ENCODE measurements around the gene TOX3.

Gene TOX3

DNA sequence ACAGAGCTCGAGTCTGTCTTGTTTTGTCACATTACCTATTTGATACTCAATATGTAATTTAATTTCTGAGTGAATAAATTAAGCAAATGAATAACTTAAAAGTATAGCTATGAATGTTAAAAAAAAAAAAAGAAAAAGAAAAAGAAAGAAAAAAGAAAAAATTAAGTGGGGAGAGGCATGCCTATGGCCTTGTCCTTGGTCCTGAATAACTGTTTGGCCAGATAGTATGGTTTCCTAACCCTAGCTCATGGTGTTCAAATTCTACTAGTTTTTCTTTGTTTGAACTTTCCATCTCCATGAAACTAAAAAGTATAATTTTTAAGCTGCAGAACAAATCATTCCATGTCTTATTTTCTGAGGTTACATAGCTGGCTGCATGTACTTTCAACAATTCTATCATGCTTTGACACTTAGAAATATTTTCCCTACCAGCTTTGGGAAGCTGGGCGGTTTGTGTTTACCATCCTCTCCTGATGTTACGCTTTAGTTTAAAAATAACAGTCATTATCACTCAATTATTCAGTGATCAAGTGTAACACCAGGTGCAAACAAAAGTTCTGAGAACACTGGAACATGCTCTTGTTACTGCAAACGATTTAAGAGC, 31.8 kb downstream of the TOX3 start:
- Histone ChIP-seq H2BK5ac (ENCODE audit: low read depth, low read length, poor library complexity) (no peak overlapping the region), H3K79me1 (ENCODE audit: low read length) (no peaks in the 10 kb centered on the region), H3K14ac (ENCODE audit: low read length) (no peak overlapping the region), H3K9ac (ENCODE audit: low read length) (no peak overlapping the region), H3K79me2 (ENCODE audit: control insufficient read depth, insufficient read depth, low read length, poor library complexity) (no peaks in the 10 kb centered on the region), H3K36me3 (ENCODE audit: control insufficient read depth in 1 of 2, insufficient read depth in 2 of 2, low read length in 2 of 2) (no peaks in the 10 kb centered on the region), H4K12ac (ENCODE audit: low read depth, low read length) (no peak overlapping the region), H2AFZ (ENCODE audit: insufficient read depth, low read length, poor library complexity) (no peak overlapping the region), H2BK12ac (ENCODE audit: low read length) (no peak overlapping the region), H3K18ac (ENCODE audit: low read length) (no peak overlapping the region), H4K8ac (ENCODE audit: low read depth, low read length) (no peak overlapping the region), H3K4me3 (ENCODE audit: low read depth, low read length) (no peak overlapping the region), H2BK120ac (ENCODE audit: insufficient read depth, low read length, poor library complexity) (no peak overlapping the region), H3K4me1 (ENCODE audit: control insufficient read depth in 1 of 2, insufficient read depth in 2 of 2, low read length in 2 of 2) (no peaks in the 10 kb centered on the region), H3K27ac (ENCODE audit: low read depth, low read length) (no peak overlapping the region), H2AK5ac (ENCODE audit: low read length) (no peak overlapping the region), H4K91ac (ENCODE audit: low read depth, low read length) (no peak overlapping the region), H3K23ac (ENCODE audit: low read length) (no peak overlapping the region), H3K27me3 (ENCODE audit: insufficient read depth, low read length) (no peaks in the 10 kb centered on the region), H3K9me3 (ENCODE audit: insufficient read depth, low read depth, low read length) (no peaks in the 10 kb centered on the region), H3K4ac (ENCODE audit: low read depth, low read length) (no peak overlapping the region), H3K4me2 (ENCODE audit: low read length) (no peak overlapping the region)
- no CpG with 5 or more reads among the region's 4 CpGs for WGBS (ENCODE audit: extremely low coverage, insufficient coverage, insufficient read length)
- DNase-seq: no peak

DNA sequence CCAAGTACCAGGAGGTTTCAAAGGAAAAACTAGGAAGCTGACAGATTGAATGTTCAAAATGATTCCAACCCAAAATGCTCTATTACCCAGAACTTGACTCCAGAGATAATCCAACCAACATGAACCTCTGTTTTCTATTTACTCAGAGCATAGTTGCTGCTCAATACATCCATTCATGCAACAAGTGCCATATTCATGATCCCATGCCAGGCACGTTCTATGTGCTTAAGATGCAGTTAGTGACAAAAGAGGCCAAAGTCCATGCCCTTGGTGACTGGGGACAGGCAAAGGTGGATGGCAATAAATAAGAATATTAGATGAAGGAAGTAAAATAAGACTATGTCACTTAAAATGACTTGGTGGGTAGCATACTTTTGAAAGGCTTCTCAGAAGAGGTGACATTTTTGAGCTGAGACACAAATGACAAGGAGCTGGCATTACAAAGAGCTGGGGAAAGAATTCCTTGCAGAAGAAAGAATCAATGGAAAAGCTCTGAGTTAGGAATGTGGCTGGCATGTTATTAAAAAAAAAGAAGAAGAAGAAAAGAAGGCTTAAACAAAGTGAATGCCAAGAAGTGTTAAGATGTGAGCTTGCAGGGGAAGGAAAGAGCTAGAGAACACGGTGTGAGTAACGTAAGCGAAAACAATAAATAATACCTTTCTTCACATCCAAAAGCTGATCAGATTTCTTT, 34.5 kb downstream of the TOX3 start:
- no peak overlapping the region for H2BK12ac ChIP-seq (ENCODE audit: low read length)

DNA sequence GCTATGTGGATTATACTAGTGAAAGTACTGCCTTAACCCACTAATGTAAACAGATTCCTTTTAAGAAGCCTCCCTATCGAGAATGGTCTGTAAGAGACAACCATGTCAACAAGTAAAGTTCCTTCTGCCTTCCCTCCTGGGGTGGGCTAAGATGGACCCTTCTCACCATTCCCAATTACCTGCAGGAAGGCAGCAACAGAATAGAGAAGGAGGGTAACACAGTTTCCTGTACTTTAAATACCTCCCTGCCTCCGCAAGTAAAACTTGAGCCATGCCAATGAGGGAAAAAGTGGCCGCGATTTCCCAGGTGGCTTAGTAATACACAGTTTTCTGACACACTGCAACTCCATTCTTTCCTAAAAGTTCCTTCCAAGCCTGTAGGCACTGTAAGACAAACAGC, 45.2 kb downstream of the TOX3 start:
- no peak for DNase-seq
- Histone ChIP-seq H2BK5ac (ENCODE audit: low read depth, low read length, poor library complexity) (no peak overlapping the region), H3K27me3 (ENCODE audit: insufficient read depth, low read length) (no peaks in the 10 kb centered on the region), H4K12ac (ENCODE audit: low read depth, low read length) (no peak overlapping the region), H3K27ac (ENCODE audit: low read depth, low read length) (no peak overlapping the region), H2BK120ac (ENCODE audit: insufficient read depth, low read length, poor library complexity) (no peak overlapping the region), H2BK12ac (ENCODE audit: low read length) (no peak overlapping the region), H3K4me3 (ENCODE audit: low read depth, low read length) (no peak overlapping the region), H3K4me1 (ENCODE audit: control insufficient read depth in 1 of 2, insufficient read depth in 2 of 2, low read length in 2 of 2) (no peaks in the 10 kb centered on the region), H3K23ac (ENCODE audit: low read length) (no peak overlapping the region), H4K91ac (ENCODE audit: low read depth, low read length) (no peak overlapping the region), H2AFZ (ENCODE audit: insufficient read depth, low read length, poor library complexity) (no peak overlapping the region), H3K18ac (ENCODE audit: low read length) (no peak overlapping the region), H3K36me3 (ENCODE audit: control insufficient read depth in 1 of 2, insufficient read depth in 2 of 2, low read length in 2 of 2) (no peaks in the 10 kb centered on the region), H3K4me2 (ENCODE audit: low read length) (no peak overlapping the region), H4K8ac (ENCODE audit: low read depth, low read length) (no peak overlapping the region), H3K4ac (ENCODE audit: low read depth, low read length) (no peak overlapping the region), H3K79me2 (ENCODE audit: control insufficient read depth, insufficient read depth, low read length, poor library complexity) (no peaks in the 10 kb centered on the region), H3K14ac (ENCODE audit: low read length) (no peak overlapping the region), H2AK5ac (ENCODE audit: low read length) (no peak overlapping the region), H3K9me3 (ENCODE audit: insufficient read depth, low read depth, low read length) (no peaks in the 10 kb centered on the region), H3K79me1 (ENCODE audit: low read length) (no peaks in the 10 kb centered on the region), H3K9ac (ENCODE audit: low read length) (no peak overlapping the region)
- no CpG with 5 or more reads among the region's 4 CpGs for WGBS (ENCODE audit: extremely low coverage, insufficient coverage, insufficient read length)

More for the DNA sequence above, 34.5 kb downstream of the TOX3 start:
- H3K14ac ChIP-seq (ENCODE audit: low read length): no peak overlapping the region
- H3K4me2 ChIP-seq (ENCODE audit: low read length): no peak overlapping the region
- no peak overlapping the region for H2AFZ ChIP-seq (ENCODE audit: insufficient read depth, low read length, poor library complexity)
- H3K4me1 ChIP-seq (ENCODE audit: control insufficient read depth in 1 of 2, insufficient read depth in 2 of 2, low read length in 2 of 2): no peaks in the 10 kb centered on the region
- no peaks in the 10 kb centered on the region for H3K79me2 ChIP-seq (ENCODE audit: control insufficient read depth, insufficient read depth, low read length, poor library complexity)
- no peaks in the 10 kb centered on the region for H3K9me3 ChIP-seq (ENCODE audit: insufficient read depth, low read depth, low read length)
- H3K9ac ChIP-seq (ENCODE audit: low read length): no peak overlapping the region
- no peak overlapping the region for H4K91ac ChIP-seq (ENCODE audit: low read depth, low read length)
- no peak overlapping the region for H3K18ac ChIP-seq (ENCODE audit: low read length)
- H2BK120ac ChIP-seq (ENCODE audit: insufficient read depth, low read length, poor library complexity): no peak overlapping the region
- H2BK5ac ChIP-seq (ENCODE audit: low read depth, low read length, poor library complexity): no peak overlapping the region
- DNase-seq: no peak
- no peak overlapping the region for H3K4ac ChIP-seq (ENCODE audit: low read depth, low read length)
- H4K8ac ChIP-seq (ENCODE audit: low read depth, low read length): no peak overlapping the region
- WGBS (ENCODE audit: extremely low coverage, insufficient coverage, insufficient read length): no CpG with 5 or more reads among the region's 4 CpGs
- no peak overlapping the region for H4K12ac ChIP-seq (ENCODE audit: low read depth, low read length)
- no peak overlapping the region for H3K4me3 ChIP-seq (ENCODE audit: low read depth, low read length)
- H3K27me3 ChIP-seq (ENCODE audit: insufficient read depth, low read length): no peaks in the 10 kb centered on the region
- H3K23ac ChIP-seq (ENCODE audit: low read length): no peak overlapping the region
- H3K79me1 ChIP-seq (ENCODE audit: low read length): no peaks in the 10 kb centered on the region
- H2AK5ac ChIP-seq (ENCODE audit: low read length): no peak overlapping the region
- no peaks in the 10 kb centered on the region for H3K36me3 ChIP-seq (ENCODE audit: control insufficient read depth in 1 of 2, insufficient read depth in 2 of 2, low read length in 2 of 2)
- H3K27ac ChIP-seq (ENCODE audit: low read depth, low read length): no peak overlapping the region

DNA sequence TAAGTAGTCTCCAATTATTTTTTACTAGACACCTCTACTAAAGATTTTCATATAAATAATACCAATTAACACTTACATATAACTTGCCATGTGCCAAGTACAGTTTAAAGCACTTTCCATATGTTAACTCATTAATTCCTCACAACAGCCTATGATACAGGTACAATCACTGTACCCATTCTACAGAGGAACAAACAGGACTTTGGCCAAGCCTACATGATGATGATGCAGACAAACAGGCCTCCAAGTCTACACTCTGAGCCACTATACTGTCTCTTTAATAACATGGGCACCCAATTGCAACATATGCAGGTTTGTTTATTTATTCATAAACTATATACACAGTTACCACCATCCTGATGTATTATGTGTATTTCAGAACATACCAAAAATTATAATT, 46.0 kb downstream of the TOX3 start:
- Histone ChIP-seq H3K4me2 (ENCODE audit: low read length) (no peak overlapping the region), H2AFZ (ENCODE audit: insufficient read depth, low read length, poor library complexity) (no peak overlapping the region), H3K9ac (ENCODE audit: low read length) (no peak overlapping the region), H2AK5ac (ENCODE audit: low read length) (no peak overlapping the region), H3K27ac (ENCODE audit: low read depth, low read length) (no peak overlapping the region), H3K36me3 (ENCODE audit: control insufficient read depth in 1 of 2, insufficient read depth in 2 of 2, low read length in 2 of 2) (no peaks in the 10 kb centered on the region), H3K79me1 (ENCODE audit: low read length) (no peaks in the 10 kb centered on the region), H2BK5ac (ENCODE audit: low read depth, low read length, poor library complexity) (no peak overlapping the region), H3K4me1 (ENCODE audit: control insufficient read depth in 1 of 2, insufficient read depth in 2 of 2, low read length in 2 of 2) (no peaks in the 10 kb centered on the region), H3K27me3 (ENCODE audit: insufficient read depth, low read length) (no peaks in the 10 kb centered on the region), H3K23ac (ENCODE audit: low read length) (no peak overlapping the region), H4K91ac (ENCODE audit: low read depth, low read length) (no peak overlapping the region), H3K14ac (ENCODE audit: low read length) (no peak overlapping the region), H3K18ac (ENCODE audit: low read length) (no peak overlapping the region), H4K8ac (ENCODE audit: low read depth, low read length) (no peak overlapping the region), H3K4me3 (ENCODE audit: low read depth, low read length) (no peak overlapping the region), H2BK120ac (ENCODE audit: insufficient read depth, low read length, poor library complexity) (no peak overlapping the region), H3K9me3 (ENCODE audit: insufficient read depth, low read depth, low read length) (no peaks in the 10 kb centered on the region), H2BK12ac (ENCODE audit: low read length) (no peak overlapping the region), H4K12ac (ENCODE audit: low read depth, low read length) (no peak overlapping the region), H3K79me2 (ENCODE audit: control insufficient read depth, insufficient read depth, low read length, poor library complexity) (no peaks in the 10 kb centered on the region), H3K4ac (ENCODE audit: low read depth, low read length) (no peak overlapping the region)
- no peak for DNase-seq
